K562 (cell line): ENCODE results near the gene DIPK1B. TPM values are rescaled to one million over a fixed set of nuclear protein-coding genes. Genes with fewer than 3 reads are reported as not detected.

ENCODE experiments used
- ZNF12 ChIP-seq: sonication (generic); formaldehyde crosslinking; IDR thresholded peaks from 2 replicates; pipeline ENCODE4 v1.4.0; 2020; ENCODE audit warnings: mild to moderate bottlenecking, missing genetic modification reagents
- polyA plus RNA-seq, 8 experiments: library from polyadenylated mRNA; depleted of rRNA in 4 of 8; stranded (reverse) in 5 of 8; unstranded in 3 of 8; fragments of >200 nt; fragmentation: Nextera tagmentation in 2 of 8; fragmentation: Illumina TruSeq in 1 of 8; extraction: Ambion mirVana in 2 of 8; extraction: Trizol in 1 of 8; gene quantifications; 2 replicates each; pipeline versions ENCODE4 v1.2.1 to v1.2.3, GENCODE V29; 2011 to 2014; ENCODE audit warnings: inconsistent platforms in 1 of 8, missing spikeins in 1 of 8
- total RNA-seq, 7 experiments: library from RNA; depleted of rRNA in 6 of 7; stranded (reverse); fragments of >200 nt in 6 of 7; fragmentation: Illumina TruSeq in 2 of 7; extraction: Trizol in 2 of 7; gene quantifications; 2 replicates each; pipeline versions ENCODE4 v1.2.1 to v1.2.3, GENCODE V29; 2011 to 2021; ENCODE audit warnings: low replicate concordance in 1 of 7
- TF ChIP-seq, protein P1 (sequence below): IDR thresholded peaks from 2 replicates; pipeline ENCODE4 v1.6.1; 2011; ENCODE audit warnings: borderline replicate concordance, low read depth, mild to moderate bottlenecking, moderate library complexity, low read length; ENCODE audit not compliant: insufficient read depth, poor library complexity, severe bottlenecking
- TF ChIP-seq, protein P2 (sequence below): sonication (generic); formaldehyde crosslinking; IDR thresholded peaks from 2 replicates; pipeline ENCODE4 v1.8.0; 2022; ENCODE audit warnings: mild to moderate bottlenecking, missing genetic modification reagents

Gene DIPK1B
- total and polyA plus RNA-seq, 9 of the 15 experiments (the other 6 are each of a cell fraction or from before 2014, with no cell fraction given) = 0.08 to 22.3 (median 5.9) TPM

DNA sequence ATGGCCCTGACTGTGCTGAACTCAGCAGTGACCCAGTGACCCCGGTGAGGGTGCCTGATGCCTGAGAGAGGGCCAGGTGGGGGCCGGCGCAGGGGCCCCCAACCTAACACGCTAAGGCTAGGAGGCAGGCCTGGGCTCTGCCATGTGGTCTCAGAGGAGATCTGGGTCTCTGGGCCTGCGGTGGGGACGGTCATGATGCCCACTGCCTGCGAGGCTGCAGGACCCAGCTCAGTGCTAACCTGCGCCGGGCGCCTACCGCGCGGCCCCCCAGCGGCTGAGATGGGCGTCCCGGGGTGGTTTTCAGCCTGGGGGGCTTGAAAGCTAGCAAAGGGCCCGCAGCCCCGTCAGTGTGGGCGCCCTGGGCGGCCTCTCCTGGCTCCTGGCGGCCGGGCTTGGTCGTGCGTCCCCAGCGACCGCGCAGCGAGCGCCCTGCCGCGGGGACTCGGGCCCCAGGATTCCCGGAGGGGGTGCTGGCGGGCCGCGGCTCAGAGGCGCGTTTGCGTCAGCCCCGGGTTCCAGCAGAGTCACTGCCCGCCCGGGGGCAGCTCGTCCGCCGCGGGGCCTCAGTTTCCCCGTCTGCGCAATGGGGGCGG is 47.2 kb upstream of the DIPK1B start (continued):
- TF ChIP-seq, protein P1, sequence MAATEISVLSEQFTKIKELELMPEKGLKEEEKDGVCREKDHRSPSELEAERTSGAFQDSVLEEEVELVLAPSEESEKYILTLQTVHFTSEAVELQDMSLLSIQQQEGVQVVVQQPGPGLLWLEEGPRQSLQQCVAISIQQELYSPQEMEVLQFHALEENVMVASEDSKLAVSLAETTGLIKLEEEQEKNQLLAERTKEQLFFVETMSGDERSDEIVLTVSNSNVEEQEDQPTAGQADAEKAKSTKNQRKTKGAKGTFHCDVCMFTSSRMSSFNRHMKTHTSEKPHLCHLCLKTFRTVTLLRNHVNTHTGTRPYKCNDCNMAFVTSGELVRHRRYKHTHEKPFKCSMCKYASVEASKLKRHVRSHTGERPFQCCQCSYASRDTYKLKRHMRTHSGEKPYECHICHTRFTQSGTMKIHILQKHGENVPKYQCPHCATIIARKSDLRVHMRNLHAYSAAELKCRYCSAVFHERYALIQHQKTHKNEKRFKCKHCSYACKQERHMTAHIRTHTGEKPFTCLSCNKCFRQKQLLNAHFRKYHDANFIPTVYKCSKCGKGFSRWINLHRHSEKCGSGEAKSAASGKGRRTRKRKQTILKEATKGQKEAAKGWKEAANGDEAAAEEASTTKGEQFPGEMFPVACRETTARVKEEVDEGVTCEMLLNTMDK = peak; percentile 79
- TF ChIP-seq, protein P2, sequence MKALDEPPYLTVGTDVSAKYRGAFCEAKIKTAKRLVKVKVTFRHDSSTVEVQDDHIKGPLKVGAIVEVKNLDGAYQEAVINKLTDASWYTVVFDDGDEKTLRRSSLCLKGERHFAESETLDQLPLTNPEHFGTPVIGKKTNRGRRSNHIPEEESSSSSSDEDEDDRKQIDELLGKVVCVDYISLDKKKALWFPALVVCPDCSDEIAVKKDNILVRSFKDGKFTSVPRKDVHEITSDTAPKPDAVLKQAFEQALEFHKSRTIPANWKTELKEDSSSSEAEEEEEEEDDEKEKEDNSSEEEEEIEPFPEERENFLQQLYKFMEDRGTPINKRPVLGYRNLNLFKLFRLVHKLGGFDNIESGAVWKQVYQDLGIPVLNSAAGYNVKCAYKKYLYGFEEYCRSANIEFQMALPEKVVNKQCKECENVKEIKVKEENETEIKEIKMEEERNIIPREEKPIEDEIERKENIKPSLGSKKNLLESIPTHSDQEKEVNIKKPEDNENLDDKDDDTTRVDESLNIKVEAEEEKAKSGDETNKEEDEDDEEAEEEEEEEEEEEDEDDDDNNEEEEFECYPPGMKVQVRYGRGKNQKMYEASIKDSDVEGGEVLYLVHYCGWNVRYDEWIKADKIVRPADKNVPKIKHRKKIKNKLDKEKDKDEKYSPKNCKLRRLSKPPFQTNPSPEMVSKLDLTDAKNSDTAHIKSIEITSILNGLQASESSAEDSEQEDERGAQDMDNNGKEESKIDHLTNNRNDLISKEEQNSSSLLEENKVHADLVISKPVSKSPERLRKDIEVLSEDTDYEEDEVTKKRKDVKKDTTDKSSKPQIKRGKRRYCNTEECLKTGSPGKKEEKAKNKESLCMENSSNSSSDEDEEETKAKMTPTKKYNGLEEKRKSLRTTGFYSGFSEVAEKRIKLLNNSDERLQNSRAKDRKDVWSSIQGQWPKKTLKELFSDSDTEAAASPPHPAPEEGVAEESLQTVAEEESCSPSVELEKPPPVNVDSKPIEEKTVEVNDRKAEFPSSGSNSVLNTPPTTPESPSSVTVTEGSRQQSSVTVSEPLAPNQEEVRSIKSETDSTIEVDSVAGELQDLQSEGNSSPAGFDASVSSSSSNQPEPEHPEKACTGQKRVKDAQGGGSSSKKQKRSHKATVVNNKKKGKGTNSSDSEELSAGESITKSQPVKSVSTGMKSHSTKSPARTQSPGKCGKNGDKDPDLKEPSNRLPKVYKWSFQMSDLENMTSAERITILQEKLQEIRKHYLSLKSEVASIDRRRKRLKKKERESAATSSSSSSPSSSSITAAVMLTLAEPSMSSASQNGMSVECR = peak; percentile 45
- TF ChIP-seq ZNF12 (CRISPR knock-in tag) = peak; percentile 78; the same call in 1 of the 2 replicates
